Testis (tissue), 2 donors: ENCODE measurements around the gene GMFB.

Experiments used
- CTCF ChIP-seq, 3 experiments: fragments of 450-650 bp in 2 of 3; fragments of 200-600 bp in 1 of 3; sonication (generic) in 1 of 3; IDR thresholded peaks; one replicate each; pipeline ENCODE4 v1.5.1; 2016 to 2019; ENCODE audit warnings: antibody characterized with exemption in 3 of 3, mild to moderate bottlenecking in 2 of 3, moderate library complexity in 1 of 3
- POLR2A ChIP-seq: fragments of 450-650 bp; IDR thresholded peaks from one replicate; pipeline ENCODE4 v1.6.1; 2017; ENCODE audit warnings: antibody characterized with exemption, mild to moderate bottlenecking, moderate library complexity

GRCh38 chr14:54428527-54428926 is 60.3 kb downstream of the GMFB start:
- TF ChIP-seq CTCF (IDR thresholded peaks at IDR 0.05), result no peak
- TF ChIP-seq POLR2A, result no peak
